Activated T-cell treated with anti-CD3 and anti-CD28 coated beads for 1 hour (primary cell): ENCODE results near the gene FGD2.

Experiments used
- DNase-seq: peaks from one replicate; pipeline ENCODE4 v3.0.0-alpha.2; 2020; ENCODE audit warnings: low read depth

Gene FGD2

DNA sequence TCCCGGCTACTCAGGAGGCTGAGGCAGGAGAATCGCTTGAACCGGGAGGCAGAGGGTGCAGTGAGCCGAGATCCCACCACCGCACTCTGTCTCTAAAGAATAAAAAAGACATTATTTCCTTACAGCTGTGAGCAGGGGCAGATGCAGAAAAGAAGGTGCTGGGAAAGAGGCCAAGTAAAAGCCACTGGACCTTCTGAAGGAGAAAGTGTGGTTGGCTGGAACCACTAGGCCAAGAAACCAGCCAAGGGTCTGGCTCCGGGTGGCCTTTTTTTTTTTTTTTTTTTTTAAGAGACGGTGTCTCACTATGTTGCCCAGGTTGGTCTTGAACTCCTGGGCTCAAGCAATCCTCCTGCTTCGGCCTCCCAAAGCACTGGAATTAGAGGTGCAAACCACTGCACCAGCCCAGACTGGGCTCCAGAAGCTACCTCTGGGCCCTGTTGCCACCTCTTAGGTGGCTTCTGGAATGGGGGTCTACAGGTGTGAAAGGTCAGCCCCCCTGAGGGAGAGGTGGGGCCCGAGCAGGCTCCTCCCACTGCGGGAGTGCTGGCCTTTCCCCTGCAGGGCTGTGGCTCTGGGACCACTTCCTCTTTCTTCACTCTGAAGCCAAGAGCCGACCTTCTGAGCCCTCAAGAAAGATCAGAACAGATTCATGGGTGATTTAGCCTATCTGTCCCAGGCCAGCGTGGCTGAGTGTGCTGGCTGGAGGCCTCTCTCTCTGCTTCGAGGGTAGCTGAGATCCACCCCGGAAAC, at the start of gene FGD2:
FGD2 (plus strand) TSS at position 595 of the 750 bp plus-strand sequence. CDS start 163 bp downstream, outside the sequence.
- DNase-seq, result no peak

DNA sequence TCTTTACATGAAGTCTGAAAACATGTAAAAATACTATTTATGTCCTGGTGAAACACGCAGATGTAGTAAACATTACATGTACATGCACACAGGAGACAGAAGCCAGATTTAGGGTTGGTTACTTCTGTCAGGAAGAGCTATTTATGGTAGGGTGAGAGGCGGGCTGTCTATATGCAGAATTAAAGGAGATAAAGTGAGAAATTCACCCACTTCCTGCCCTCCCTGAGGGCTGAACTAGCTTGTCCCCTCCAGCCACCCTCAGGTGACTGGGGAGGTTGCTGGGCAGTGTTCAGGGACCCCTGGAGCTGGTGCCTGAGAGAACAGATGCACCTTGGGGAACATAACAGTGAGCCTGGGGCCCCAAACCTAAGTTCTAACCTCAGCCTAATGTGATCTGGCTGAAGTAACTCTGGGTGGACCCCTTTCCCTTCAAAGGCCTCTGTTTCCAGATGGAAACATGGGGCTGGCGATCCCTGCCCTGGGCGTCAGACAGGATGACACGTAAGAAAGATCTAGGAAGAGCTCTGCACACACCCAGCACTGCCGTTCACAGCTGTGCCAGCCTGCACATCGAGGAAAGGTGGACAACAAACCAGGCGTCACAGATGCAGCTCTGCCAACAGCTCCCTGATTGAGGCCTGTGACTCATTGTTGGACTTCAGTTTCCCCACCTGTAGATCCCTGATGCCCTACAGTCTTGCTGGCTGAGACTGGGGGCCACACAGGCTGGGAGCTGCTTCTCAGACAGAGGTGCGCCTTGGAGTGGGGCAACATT, 49.6 kb upstream of the FGD2 start:
- no peak for DNase-seq

- no peak for DNase-seq
Observed at GRCh38 chr6:36956446-36956820, 49.0 kb upstream of the FGD2 start.

GRCh38 chr6:36957773-36958271, 47.6 kb upstream of the FGD2 start:
- DNase-seq, result no peak

- DNase-seq, result no peak
Observed at GRCh38 chr6:36958775-36959554, 46.5 kb upstream of the FGD2 start.

DNA sequence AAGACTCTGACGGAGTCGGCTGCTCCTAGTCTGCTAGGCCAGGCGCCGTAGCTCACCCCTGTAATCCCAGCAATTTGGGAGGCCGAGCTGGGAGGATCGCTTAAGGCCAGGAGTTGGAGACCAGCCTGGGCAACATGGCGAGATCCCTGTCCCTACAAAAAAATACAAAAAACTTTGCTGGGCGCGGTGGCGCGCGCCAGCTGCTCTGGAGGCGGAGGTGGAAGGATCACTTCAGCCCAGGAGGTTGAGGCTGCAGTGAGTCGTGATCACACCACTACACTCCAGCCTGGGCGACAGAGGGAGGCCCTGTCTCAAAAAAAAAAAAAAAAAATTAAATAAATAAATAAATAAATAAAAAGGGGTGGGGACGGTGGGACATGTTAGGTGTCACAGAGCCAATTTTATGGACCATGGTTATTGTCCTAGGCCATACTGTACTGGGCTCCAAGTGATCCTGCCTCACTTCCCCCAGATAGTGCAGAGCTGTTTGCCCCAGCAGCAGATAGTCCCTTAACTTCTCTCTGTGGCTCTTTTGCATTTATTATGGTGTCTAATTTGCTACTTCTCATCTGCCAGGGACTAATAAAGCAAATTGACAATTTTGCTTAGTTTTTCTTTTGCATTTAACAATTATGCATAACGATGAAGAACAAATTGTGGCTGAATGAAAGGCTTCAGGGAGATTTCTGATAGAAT, 45.8 kb upstream of the FGD2 start:
- DNase-seq, result no peak

- DNase-seq, result no peak
Observed at GRCh38 chr6:36961441-36962435, 43.7 kb upstream of the FGD2 start.

DNA sequence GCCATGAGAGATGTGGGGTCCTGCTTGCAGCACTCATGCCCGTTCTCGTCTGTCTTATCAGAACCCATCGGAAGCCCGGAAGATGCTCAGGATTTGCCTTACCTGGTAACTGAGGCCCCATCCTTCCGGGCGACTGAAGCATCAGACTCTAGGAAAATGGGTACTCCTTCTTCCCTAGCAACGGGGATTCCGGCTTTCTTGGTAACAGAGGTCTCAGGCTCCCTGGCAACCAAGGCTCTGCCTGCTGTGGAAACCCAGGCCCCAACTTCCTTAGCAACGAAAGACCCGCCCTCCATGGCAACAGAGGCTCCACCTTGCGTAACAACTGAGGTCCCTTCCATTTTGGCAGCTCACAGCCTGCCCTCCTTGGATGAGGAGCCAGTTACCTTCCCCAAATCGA, 42.6 kb upstream of the FGD2 start:
- DNase-seq, result peak; percentile 64

DNA sequence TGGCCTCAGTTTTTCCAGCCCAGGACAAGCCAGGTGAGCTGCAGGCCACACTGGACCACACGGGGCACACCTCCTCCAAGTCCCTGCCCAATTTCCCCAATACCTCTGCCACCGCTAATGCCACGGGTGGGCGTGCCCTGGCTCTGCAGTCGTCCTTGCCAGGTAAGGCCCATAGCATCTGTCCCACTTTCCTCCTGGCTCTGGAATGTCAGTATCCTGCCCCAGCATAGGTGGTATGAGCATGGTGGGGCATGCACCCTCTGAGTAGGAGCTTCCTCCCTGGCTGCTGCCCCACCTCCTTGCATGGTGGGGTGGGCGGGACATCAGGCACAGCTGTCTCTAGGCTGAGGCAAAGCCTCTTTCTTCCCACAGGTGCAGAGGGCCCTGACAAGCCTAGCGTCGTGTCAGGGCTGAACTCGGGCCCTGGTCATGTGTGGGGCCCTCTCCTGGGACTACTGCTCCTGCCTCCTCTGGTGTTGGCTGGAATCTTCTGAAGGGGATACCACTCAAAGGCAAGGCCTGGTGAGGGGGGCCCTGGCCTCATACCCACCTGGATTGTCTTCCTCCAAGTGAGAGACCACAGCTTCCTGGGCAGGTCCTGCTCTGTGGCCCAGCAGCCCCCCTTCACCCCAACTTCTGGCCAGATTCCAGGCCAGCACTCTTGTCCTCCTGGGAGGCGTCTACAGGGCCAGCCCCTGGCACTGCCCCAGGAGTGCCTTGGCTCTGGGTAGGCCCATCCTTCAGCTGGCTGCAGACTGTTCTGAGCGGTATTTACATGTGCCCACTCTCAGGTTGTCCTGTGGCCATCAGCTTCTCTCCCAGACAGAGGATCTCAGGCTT, 41.8 kb upstream of the FGD2 start:
- peak; percentile 27 for DNase-seq

- no peak for DNase-seq
Observed at GRCh38 chr6:36964349-36964748, 41.1 kb upstream of the FGD2 start.

DNA sequence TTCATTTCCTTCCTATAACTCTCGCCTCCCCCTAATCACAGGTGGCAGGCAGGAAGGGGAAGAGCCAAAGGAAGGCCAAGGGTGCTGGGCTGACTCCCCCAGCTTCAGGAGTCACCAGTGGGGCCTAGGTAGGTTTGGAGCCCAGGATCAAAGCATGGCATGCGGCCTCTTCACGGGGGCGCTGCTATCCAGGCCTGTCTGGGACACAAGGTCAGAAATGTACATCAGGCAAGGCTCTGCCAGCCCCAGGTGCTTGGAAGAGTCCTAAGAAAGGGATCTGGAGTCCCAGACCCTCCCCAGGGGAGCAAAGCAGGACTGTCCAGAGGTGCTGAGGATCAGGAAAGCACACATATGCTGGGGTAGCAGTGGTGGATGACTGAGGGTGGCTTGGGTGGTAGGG, 40.5 kb upstream of the FGD2 start:
- DNase-seq, result no peak

GRCh38 chr6:36967301-36967700, 38.2 kb upstream of the FGD2 start:
- no peak for DNase-seq

- DNase-seq, result no peak
Observed at GRCh38 chr6:36967757-36968156, 37.7 kb upstream of the FGD2 start.

- no peak for DNase-seq
Observed at GRCh38 chr6:36968266-36968977, 37.0 kb upstream of the FGD2 start.

DNA sequence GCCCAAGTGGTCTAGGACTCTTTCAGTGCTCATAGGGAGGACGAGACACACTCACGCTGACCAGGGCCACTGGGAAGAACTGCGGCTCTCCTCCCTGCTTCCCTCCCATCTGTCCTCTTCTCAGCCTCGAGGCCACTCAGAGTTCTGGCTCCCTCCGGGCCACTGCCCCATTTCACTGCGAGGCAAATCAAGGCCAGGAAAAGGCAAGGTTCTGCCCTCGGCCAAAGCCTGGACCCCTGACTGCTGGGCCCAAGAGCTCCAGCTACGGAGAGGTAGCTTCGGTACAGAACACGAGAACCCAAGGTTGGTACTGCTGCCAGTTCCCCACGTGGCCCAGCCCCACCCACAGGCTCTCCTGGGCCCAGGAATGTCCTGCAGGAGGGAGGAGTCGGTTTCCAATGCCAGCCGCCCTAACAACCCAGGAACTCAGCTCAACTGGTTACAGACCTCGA, 36.2 kb upstream of the FGD2 start:
- no peak for DNase-seq

DNA sequence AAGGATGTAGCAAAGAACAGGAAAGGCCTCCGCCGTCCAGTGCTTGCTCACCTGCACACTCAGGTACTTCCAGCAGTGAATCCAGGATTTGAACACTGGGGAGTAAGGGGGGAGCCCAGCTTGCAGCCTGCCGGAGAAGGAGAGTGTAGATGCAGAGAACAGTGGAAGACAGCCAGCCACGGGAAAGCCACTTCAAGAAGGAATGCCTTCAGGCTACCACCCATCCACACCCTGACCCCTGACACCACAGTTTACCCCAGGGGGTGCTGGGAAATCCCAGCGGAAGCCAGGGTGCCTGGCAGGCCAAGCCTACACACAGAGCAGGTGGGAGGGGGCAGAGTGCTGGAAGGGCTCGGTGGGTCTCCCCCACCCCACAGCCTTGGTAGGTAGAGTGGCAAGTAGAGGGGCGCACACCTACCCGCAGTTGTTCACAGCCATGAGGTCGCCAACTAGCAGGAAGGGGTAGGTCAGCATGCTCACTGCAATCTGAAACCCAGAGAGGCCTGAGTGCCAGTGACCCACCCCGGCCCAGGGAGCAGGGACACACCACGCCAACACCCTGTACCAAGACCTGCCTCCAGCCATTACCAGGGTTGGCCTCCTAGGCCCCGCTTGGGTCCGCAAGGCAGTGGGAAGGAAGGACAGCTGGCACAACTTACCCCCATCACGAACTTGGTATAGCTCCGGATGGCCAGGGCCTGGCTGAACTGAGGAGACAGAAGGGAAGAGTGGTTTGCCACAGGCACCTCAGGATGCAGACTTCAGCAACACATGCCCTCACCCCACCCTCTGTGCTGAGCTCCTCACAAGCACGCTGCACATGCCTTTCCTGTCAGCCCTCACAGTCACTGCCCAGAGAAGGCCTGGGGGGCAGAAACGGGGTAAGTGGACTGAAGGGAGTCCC, 35.2 kb upstream of the FGD2 start:
- no peak for DNase-seq

- no peak for DNase-seq
Observed at GRCh38 chr6:36970892-36971842, 34.3 kb upstream of the FGD2 start.
